Measurements from ENCODE around the gene RAB11FIP4.

Gene RAB11FIP4

GRCh38 chr17:31568539-31568938 is 177.1 kb downstream of the RAB11FIP4 start:
- no peaks in the 10 kb centered on the region; the same call in 1 of the 2 replicates for H3K4me1 ChIP-seq (ENCODE audit: control insufficient read depth, insufficient read depth, low read length)
- POLR2A ChIA-PET, result no interaction called here
- H3K4me3 ChIP-seq (ENCODE audit: low read depth, low read length), result no peak overlapping the region
- no peak overlapping the region for H3K27ac ChIP-seq (ENCODE audit: extremely low read depth, low read depth, low read length)
- H3K9me3 ChIP-seq (ENCODE audit: control insufficient read depth, insufficient read depth, low read depth, low read length), result no peaks in the 10 kb centered on the region
- no peaks in the 10 kb centered on the region for H3K36me3 ChIP-seq (ENCODE audit: control insufficient read depth in 2 of 2, insufficient read depth in 1 of 2, low read length in 2 of 2)
- CTCF ChIA-PET, result no interaction called here
- TF ChIP-seq GLIS2 (tag by site-specific recombination; IDR thresholded peaks at IDR 0.05), result no peak
- TF ChIP-seq, protein P1, sequence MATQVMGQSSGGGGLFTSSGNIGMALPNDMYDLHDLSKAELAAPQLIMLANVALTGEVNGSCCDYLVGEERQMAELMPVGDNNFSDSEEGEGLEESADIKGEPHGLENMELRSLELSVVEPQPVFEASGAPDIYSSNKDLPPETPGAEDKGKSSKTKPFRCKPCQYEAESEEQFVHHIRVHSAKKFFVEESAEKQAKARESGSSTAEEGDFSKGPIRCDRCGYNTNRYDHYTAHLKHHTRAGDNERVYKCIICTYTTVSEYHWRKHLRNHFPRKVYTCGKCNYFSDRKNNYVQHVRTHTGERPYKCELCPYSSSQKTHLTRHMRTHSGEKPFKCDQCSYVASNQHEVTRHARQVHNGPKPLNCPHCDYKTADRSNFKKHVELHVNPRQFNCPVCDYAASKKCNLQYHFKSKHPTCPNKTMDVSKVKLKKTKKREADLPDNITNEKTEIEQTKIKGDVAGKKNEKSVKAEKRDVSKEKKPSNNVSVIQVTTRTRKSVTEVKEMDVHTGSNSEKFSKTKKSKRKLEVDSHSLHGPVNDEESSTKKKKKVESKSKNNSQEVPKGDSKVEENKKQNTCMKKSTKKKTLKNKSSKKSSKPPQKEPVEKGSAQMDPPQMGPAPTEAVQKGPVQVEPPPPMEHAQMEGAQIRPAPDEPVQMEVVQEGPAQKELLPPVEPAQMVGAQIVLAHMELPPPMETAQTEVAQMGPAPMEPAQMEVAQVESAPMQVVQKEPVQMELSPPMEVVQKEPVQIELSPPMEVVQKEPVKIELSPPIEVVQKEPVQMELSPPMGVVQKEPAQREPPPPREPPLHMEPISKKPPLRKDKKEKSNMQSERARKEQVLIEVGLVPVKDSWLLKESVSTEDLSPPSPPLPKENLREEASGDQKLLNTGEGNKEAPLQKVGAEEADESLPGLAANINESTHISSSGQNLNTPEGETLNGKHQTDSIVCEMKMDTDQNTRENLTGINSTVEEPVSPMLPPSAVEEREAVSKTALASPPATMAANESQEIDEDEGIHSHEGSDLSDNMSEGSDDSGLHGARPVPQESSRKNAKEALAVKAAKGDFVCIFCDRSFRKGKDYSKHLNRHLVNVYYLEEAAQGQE (tag by site-specific recombination; IDR thresholded peaks at IDR 0.05), result no peak

DNA sequence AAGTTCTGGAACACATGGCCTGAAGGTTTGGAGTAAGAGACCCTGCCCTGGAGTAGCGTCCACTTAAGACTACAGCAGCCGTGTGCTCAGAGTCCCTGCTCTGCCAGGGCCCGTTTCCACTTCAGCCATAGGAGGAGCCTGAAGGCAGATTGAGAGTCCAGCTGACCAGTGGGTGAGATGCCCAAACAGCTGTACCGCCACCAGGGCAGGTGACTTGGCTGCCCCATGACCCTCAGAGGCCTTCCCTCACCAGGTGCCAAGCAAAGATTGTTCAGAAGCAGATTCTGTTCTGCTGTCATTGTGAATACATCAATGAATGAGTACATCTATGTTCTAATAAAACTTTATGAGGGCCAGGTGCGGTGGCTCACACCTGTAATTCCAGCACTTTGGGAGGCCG is 178.8 kb downstream of the RAB11FIP4 start:
- ChIA-PET CTCF (no interaction called here), POLR2A (interaction anchor here (0.7 kb wide), 1 partner anchor 186 kb away, joined by 3 read pairs; no protein-coding TSS in a partner anchor)
- Histone ChIP-seq H3K27ac (ENCODE audit: extremely low read depth, low read depth, low read length) (no peak overlapping the region), H3K4me3 (ENCODE audit: low read depth, low read length) (no peak overlapping the region), H3K4me1 (ENCODE audit: control insufficient read depth, insufficient read depth, low read length) (no peaks in the 10 kb centered on the region; the same call in 1 of the 2 replicates), H3K9me3 (ENCODE audit: control insufficient read depth, insufficient read depth, low read depth, low read length) (no peaks in the 10 kb centered on the region), H3K36me3 (ENCODE audit: control insufficient read depth in 2 of 2, insufficient read depth in 1 of 2, low read length in 2 of 2) (no peaks in the 10 kb centered on the region)
- TF ChIP-seq ZNF223 (tag by site-specific recombination; IDR thresholded peaks at IDR 0.05) (no peak), ZNF398 (tag by site-specific recombination; IDR thresholded peaks at IDR 0.05) (no peak), ZNF114 (tag by site-specific recombination; IDR thresholded peaks at IDR 0.05) (no peak), ZNF175 (tag by site-specific recombination; IDR thresholded peaks at IDR 0.05) (no peak), ZBTB7A (tag by site-specific recombination; IDR thresholded peaks at IDR 0.05; ENCODE audit: low read depth) (no peak), ZXDB (tag by site-specific recombination; IDR thresholded peaks at IDR 0.05) (no peak), BCL11A (tag by site-specific recombination; IDR thresholded peaks at IDR 0.05; ENCODE audit: low read depth) (no peak), FEZF1 (tag by site-specific recombination; IDR thresholded peaks at IDR 0.05) (no peak), ZNF585B (tag by site-specific recombination; IDR thresholded peaks at IDR 0.05) (no peak), ZNF768 (tag by site-specific recombination; IDR thresholded peaks at IDR 0.05) (no peak), GFI1B (tag by site-specific recombination; IDR thresholded peaks at IDR 0.05) (no peak), ZNF707 (tag by site-specific recombination; IDR thresholded peaks at IDR 0.05) (no peak)

DNA sequence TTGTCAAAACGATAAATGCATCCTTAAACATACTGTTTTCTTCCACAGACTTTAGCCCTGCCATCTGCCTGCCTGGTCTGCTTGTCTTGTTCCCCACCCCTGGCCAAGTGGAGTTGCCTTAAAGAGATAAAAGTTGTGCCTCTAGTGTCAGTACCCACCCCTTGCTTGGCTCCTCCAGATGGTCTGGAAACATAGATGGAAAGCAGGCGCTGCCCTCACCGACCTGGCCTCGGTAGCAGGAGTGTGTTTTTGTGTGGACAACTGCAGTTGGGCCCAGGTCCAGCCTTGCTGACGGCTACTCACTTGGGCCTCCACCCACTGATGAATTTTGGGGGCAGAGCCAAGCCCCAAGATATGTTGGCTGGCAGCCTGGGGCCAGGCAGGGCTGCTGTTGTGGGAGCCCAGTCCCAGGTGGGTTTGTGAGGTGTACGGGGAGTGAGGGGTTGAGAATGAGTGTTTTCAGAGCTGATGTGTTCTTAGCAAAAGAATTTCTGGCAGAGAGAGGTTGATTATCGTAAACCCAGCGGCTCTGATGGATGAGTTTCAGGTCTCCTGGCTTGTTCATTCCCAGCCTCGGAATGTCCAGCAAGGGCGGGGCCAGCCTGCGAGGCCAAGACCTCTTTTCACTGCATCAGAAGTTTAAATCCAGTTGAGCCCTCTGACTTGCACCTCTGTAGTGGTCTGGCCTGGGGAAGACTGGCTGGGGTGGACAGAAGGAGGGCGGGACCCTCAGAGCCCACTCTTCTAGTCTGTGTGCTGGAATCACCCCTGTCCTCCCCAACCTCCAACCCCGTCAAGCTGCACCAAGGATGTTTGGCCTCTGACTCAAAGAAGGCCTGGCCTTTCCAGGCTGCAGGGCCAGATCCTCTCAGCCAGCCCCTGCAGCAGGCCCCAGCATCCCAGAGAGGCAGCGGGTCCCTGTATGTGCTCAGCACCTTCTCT is 179.7 kb downstream of the RAB11FIP4 start:
- Histone ChIP-seq H3K4me3 (ENCODE audit: low read depth, low read length) (no peak overlapping the region), H3K27ac (ENCODE audit: extremely low read depth, low read depth, low read length) (no peak overlapping the region), H3K4me1 (ENCODE audit: control insufficient read depth, insufficient read depth, low read length) (no peaks in the 10 kb centered on the region), H3K36me3 (ENCODE audit: control insufficient read depth in 2 of 2, insufficient read depth in 1 of 2, low read length in 2 of 2) (no peaks in the 10 kb centered on the region), H3K9me3 (ENCODE audit: control insufficient read depth, insufficient read depth, low read depth, low read length) (no peaks in the 10 kb centered on the region)
- ChIA-PET CTCF (no interaction called here), POLR2A (no interaction called here)
- TF ChIP-seq KLF17 (tag by site-specific recombination; IDR thresholded peaks at IDR 0.05) (no peak), ZNF169 (tag by site-specific recombination; IDR thresholded peaks at IDR 0.05) (no peak), ZNF350 (tag by site-specific recombination; IDR thresholded peaks at IDR 0.05) (no peak), HOXC10 (CRISPR knock-in tag; IDR thresholded peaks at IDR 0.05) (no peak), MZF1 (tag by site-specific recombination; IDR thresholded peaks at IDR 0.05; ENCODE audit: borderline replicate concordance) (no peak), ZNF211 (tag by site-specific recombination; IDR thresholded peaks at IDR 0.05; ENCODE audit: low read depth) (no peak), AEBP2 (tag by site-specific recombination; IDR thresholded peaks at IDR 0.05; ENCODE audit: borderline replicate concordance) (no peak)
- TF ChIP-seq, protein P2, sequence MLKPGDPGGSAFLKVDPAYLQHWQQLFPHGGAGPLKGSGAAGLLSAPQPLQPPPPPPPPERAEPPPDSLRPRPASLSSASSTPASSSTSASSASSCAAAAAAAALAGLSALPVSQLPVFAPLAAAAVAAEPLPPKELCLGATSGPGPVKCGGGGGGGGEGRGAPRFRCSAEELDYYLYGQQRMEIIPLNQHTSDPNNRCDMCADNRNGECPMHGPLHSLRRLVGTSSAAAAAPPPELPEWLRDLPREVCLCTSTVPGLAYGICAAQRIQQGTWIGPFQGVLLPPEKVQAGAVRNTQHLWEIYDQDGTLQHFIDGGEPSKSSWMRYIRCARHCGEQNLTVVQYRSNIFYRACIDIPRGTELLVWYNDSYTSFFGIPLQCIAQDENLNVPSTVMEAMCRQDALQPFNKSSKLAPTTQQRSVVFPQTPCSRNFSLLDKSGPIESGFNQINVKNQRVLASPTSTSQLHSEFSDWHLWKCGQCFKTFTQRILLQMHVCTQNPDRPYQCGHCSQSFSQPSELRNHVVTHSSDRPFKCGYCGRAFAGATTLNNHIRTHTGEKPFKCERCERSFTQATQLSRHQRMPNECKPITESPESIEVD (tag by site-specific recombination; IDR thresholded peaks at IDR 0.05), result no peak

All from HEK293 (cell line).